GM18861 (cell line): ENCODE results near the gene ZNF618.

Experiments used
- ATAC-seq: cut with Tn5 transposase; IDR thresholded peaks from one replicate; pipeline ENCODE4 v1.9.1; 2021; ENCODE audit not compliant: unreplicated experiment

The ZNF618 gene

DNA sequence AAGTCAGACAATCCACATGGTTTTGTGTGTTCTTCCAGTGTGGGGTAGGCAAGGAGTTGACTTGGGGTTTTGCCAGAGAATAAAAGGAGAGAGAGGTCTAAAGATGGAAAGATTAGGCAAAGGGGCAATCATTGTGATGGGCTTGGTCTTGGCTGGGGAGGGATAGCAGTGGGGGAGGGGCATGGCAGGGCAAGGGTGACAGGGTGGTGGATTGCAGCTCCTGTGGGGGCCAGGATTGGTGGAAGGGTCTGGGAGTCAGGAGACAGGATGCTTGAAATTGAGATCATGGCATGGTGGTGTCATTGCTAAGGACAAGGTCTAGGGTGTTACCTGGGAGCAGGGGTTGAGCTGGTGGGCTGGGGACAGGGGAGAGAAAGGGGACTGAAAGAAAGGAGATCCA, 57.6 kb downstream of the ZNF618 start:
- no peak for ATAC-seq

DNA sequence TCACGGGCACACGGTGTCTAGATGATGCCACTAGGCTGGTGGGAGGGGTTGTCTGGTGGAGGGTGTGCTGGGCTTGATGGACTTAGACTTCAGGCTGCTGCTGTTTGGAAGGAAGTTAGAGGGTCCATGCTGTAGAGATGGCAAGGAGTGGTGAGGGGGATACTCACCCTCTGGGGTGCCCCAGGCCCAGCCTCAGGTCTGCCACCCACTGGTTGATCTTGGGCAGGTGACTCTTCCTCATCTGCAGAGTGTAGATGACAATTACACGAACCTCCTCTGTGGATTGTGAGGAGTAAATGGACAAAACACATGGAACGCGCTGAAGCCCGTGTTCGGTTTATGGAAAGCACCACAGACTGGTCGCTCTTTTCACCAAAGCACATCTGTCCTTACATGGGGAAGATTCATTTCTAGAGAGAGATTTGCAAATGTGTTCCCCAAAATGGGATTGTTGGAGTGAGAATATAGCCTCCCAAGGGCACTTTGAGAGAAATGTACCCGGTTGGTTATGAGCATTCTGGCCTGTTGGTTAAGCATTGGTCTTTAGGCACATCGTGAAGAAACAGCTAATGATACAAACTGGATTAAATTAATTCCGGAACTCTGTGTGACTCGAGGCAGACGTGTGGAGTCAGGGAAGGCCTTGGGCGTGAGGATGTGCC, 58.2 kb downstream of the ZNF618 start:
- no peak for ATAC-seq

DNA sequence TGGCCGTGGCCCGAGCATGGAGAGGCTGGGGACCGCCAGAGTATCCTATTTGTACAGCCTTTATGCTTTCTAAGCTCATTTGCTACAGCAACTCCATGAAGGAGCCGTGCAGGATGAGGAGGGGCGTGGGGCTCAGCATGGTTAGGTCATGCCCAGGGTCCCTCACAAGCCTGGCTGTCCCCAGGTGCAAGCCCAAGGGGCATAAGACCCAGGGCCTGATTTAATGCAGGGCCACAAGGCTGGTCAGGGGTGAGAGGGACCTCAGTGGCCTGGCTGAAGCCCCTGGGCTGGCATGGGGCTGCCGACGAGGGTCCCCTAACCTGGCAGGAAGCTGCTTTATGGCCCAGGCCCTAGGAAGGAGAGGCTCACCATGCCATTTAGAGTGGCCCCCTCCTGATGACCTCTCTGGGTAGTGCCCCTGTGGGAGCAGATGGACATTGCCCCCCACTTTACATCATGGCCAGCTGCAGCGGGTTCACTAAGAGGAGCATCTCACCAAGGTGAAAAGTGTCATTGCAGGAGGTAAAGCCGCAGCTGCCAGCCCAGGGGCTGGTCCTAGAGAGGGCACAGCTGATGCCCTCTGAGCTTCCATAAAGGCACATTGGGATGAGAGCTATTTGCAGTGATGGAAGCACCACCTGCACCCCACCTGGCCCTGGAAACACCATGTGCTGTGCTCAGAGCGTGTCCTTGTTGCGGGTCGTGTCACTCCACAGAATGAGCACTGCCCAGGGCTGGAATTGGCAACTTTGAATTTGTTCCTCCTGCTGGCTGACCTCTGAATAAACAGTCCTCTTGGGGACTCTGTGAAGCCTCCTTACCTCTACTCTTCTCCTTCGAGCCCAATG, 58.9 kb downstream of the ZNF618 start:
- ATAC-seq, result no peak

DNA sequence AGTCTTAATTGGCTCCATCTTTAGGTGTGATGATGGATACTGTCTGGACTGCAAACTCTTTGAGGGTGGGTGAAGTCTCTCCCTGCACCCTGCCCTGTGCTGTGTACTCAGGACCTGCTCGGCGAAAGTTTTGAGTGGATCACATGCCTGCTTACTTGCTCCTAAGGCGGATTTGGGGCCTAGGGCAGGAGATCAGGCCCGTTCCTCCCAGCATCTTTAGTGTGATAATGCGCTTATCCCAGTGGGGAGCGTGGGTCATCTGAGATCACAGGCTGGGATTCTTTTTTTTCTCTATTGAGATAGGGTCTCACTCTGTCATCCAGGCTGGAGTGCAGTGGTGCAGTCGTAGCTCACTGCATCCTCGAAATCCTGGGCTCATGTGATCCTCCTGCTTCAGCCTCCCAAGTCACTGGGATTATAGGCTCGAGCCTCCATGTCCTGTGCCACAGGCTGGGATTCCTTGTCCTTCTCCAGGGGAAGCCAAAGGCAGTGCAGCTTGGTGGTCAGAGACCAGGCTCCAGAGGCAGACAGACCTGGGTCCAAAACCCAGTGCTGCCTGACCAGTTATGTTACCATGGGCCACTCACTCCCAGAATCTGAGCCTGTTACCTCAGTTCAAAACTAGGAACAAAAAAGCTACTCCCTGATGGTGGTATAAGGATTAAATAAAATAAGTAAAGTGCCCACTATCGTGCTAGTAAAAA, 59.7 kb downstream of the ZNF618 start:
- ATAC-seq, result no peak

DNA sequence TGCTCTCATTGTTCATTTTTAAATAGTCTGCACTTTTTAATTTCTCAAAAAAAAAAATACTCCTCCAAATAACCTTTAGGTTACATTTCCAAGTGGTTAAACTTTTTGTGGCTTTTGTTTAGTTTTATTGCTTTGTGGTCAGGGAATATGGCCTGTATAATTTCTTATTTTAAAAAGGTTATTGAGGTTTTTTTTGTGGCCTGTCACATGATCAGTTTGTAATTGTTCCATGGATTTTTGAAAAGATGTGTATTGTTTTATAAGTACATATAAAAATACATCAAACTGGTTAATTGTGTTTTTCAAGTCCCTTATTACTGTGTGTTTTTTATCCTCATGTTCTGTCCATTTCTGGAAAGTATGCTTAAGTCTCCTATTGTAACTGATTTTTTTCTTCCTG, 64.0 kb downstream of the ZNF618 start:
- ATAC-seq, result no peak

DNA sequence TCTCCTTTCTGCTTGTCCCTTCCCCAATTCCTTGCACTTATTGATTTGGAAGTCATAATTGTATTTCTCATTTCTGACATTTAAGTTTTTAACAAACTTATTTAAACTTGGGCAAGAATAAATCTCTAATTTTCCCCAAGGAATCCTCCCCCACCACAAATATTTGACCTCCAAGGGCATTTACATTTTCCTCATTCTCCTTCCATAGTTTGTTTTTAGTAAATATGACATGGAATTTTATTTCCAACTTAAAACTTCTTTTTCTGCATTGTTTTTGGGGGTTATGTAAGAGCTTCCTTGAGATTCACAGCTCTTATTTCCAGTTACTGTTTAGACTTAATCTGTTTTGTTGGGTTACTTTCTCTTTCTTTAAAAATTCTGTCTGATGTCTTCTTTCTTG, 64.9 kb downstream of the ZNF618 start:
- no peak for ATAC-seq

DNA sequence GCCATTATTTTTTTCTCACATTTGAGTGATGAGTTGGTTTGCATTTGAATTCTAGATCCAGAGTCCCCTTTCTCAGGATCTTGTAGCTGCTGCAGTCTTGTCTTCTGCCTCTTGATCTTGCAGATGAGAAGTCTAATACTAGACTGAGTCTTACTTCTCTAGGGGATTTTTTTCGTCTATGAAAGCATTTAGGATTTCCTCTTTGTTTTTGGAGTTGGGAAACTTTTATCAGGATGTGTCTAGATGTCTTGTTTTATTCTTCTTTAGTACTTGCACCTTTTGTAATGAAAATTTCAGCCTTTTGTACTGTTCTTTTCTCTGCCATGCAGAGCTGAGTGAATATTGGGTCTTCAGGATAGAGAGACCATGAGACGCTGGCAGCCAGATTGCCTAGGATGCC, 65.4 kb downstream of the ZNF618 start:
- ATAC-seq, result no peak

DNA sequence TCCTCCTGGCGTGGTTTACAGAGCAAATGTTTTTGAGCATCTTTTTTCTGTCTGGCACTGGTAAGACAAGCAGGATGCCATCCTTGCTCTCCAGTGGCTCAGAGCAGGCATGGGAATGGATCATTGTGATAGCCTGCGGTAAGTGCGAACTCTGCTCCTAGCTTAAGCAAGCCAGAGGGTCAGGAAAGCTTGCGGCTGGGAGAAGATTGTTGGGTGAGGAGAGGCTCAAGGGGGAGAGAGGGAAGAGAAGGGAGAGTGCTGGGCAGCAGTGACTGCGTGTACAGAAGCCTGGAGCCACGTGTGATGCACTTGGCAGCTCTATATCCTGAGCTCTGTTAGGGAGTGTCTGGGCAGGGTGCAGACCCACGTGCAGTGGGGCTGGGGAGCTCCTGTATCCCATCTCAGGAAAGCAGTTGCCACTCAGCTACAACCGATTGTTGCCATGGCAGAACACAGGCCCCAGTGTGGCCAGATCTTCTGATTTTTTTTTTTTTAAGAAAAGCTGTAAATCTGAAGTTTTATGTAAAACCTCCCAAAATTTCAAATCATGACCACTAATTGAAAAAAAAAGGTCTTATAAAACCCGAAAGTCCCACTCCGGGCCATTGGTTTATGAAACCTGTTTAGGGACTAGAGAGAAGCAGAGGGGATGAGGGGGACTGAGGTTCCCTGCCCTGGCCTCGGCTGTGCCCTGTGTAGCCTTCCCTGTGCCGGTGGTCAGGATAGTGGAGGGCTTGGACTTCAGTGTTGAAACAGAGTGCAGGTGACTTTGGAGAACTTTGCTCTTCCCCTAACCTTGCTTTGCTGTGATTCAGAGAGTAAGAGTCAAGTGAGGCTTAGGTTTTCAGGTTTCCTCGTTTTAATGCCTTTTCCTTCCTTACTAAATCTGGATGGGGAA, 67.3 kb downstream of the ZNF618 start:
- no peak for ATAC-seq

DNA sequence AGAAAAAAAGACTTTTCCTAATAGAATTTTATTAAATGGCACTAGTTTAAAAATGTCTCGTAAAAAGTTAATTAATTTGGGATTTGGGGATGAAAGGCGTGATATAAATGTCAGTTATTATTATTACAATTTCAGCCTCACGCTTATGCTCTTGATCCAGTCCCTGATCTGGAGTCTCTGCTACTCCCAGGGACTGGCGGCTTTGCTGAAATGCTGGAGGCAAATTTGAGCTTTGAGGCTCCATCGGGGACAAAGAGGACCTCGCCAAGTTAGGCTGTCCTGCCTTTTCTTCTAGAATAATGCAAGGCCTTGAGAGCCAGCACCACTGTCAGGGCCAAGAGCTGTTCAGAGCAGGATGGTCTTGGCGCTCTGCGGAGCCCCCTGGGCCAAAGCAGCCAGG, 69.7 kb downstream of the ZNF618 start:
- no peak for ATAC-seq

DNA sequence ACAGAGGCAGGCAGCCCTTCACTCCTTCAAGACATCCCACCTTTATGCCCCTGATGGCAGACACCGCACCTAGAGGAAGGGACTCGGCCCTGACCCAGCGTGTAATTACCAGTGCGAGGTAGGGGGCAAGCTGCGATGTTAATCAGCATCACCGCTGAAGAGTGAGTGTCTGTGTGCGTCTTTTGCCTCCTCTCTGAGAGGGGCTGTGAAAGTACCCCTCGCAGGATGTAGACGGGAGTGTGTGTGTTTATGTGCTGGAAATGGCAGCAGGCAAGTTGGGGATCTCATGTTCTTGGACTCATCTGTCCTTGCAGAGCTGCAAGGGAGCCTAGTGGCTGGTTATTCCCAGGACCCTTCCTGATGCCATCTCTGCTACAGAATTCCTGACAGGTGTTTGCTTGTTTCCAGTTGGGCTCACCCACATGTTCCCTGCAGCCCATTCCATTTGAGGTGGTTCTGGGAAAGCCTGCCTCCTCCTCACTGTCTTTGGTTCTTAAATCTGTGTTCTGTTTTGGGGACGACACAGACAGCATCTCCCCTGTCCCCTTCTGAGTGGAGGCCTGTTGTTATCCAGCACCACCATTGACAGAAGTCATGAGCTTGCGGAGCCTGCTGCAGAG, 70.5 kb downstream of the ZNF618 start:
- no peak for ATAC-seq

DNA sequence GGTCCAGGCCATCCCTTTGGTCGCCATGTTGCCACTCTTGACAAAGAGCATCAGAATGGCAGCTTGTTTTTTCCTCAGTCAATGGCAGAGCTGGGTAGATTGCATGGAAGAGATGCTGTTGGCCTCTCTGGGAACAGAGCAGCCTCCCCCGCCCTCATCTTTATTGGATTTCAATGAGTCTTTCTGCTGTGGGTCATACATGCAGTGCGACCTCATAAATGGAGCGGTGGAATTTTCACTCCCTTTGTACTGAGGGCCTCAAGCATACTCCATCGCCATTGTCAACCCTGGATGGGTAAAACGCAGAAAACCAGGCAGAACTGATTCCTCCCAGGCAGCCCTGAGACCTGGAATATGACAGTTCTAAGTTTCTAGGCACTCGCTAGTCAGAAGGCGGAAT, 71.8 kb downstream of the ZNF618 start:
- no peak for ATAC-seq

DNA sequence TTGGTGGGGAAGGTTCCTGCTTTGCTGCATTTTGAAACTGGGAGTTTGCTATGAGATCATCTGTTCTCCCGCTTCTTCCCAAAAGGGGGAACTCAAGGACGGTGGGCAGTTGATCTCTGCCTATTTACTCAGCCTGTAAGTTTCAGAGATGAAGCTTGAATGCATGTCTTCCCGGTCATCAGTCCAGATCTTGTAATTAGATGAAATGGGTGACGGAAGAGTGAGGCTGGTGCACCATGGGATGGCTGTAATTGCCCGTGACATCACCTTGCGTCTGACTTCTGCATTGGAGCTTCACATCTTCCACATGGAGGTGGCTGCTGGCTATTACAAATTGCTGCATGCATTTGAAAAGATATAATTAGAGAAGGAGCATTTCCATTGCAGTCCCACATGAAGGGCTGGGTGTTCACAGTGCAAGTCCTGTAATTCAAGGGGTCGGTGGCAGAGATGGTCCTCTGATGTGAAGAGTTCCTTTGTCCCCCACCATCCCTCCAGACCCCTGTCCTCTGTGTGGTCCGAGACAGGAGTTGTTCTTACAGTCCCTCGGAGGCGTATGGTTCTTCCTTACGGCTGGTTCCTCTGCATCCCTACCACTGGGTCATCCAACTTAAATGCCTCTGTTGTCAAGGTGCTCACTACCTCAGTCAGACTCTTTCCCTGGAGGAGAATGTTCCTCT, 72.9 kb downstream of the ZNF618 start:
- no peak for ATAC-seq

DNA sequence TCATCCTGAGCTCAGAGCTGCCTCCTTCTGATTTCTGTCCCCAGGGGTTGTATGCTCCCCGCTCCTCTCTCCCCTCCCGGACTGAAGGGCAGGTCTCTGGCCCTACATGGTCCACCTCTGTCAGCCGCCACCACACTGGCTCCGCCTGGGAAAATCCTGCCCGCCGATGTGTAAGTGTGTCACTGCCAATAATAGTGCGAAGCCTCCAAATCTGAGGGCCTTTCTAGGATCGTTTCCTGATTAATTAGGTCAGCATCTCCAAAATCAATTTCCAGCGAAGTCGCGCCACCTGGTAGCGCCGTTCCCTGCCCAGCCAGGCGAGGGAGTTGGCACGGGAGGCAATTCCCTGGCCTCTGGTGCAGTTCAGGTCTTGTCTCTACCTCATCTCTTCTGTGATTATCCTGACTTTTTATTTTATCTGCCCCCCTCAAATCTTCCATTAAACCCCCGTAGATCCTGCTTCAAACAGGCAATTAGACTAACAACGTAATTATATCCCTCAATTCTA, 73.5 kb downstream of the ZNF618 start:
- no peak for ATAC-seq

DNA sequence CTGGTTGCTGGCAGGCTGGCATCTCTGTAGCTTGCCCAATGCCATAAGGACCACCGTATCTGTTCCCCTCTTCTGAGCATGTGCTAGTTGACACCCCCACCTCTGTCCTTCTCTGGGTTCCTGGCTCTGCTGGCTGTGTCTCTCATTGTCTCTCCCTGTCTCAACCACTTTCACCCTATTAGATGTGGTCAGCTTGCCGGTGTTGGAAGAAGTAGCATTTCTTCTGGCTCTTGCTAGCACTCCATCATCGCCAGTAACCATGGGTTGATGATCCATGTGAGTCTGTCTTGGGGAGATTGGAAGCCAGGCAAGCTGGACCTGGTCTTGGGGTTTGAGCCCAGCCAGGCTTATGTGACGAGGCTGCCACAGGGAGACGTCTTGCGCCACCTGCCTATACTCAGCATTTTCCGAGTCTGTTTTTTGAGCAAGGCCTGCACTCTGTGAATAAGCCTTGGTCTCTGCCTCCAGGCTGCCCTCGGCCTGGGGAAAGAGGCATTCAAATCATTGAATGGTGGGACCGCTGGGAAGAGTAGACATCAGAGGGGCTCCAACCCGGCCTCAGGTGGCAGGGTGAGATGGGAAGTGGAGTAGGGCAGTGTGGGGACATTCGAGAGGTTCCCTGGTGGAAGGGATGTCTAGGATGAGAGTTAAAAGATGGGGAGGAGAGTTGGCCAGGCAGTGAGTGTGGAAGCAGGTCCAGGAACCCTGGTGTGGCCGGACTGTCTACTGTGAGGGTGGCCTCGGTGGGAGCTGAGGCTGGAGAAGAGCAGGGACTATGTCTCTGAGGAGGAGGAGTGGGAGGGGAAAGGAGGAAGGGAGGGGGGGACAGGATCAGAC, 74.3 kb downstream of the ZNF618 start:
- ATAC-seq, result no peak

DNA sequence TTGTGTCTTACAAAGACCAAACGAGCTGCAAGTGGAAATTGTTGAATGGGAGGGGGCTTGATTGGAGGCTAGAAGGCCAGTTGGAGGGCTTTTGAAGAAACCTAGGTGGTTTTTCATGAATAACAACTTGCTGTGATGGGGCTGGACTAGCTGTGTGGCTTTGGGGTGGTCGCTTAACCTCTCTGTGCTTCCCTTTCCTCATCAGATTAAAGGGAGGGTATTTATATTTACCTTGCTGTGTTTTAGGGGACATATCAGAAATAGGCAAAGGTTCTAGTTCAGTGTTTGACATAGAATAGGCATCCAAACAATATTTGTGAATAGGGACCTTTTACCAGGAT, 74.9 kb downstream of the ZNF618 start:
- ATAC-seq, result no peak

DNA sequence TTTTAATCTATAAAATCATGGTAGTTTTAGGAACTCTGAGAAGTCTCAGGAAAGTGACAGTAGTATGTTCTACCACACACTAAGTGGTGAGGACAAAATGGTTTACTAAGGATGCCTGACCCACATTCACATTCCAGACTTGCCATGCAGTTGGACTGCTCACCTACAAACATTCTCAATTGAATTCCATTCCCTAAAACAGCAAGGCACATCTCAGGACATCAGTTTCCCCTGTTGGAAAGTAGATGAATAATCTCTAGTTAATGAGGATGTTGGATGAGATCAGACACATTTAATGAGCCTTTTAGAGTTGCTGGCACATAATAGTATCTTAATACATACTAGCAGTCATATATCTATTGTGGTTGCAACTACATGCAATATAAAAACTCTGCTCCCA, 76.6 kb downstream of the ZNF618 start:
- ATAC-seq, result no peak

DNA sequence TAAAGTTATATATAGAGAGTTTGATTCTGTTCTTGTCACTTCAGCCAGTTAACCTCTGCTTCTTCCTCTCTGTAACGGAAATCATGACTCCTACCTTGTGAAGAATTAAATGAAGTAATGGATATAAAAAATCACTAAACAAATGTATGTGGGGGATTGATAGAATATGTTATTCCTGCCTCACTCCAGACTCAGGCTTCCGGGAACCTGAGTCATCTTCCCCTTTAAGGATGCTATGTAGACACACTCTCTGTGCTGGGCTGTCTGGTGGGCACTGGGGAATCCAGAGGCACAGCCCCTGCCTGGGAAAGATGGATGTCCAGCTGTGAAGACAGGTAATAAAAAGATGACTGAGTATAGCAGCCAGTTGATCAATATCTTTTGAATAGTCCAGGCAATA, 77.4 kb downstream of the ZNF618 start:
- ATAC-seq, result no peak

DNA sequence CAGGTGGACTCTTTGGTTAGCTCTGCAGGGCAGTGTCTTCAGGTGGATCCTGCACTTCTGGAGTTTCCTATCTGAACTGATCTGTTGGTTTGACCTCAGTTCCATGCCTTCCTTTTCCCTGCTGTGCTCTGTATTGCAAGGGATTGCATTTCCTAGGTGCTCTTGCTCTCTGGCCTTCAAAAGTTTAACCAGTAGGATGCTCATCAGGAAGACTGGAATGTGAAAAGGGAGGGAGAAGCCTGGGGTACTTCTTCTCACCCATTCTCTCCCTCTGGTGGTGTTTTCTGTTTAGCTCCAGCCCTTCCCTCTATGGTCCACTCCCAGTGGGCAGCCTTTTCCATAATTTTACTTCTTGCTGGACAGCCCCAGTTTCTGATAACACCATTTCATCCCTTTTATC, 78.5 kb downstream of the ZNF618 start:
- ATAC-seq, result no peak
